Suprapubic skin (tissue), 3 donors: ENCODE results near the gene ANKRD12.

Experiments
- EP300 ChIP-seq: sonication (generic); formaldehyde crosslinking; IDR thresholded peaks from one replicate; pipeline ENCODE4 v1.6.1; 2017; ENCODE audit warnings: antibody characterized with exemption
- POLR2A ChIP-seq, 2 donors: fragments of 450-650 bp; IDR thresholded peaks; one replicate each; pipeline ENCODE4 v1.6.1; 2017; ENCODE audit warnings: antibody characterized with exemption in 2 of 2, mild to moderate bottlenecking in 2 of 2, moderate library complexity in 2 of 2
- TF ChIP-seq, protein P1 (sequence below), 2 donors: fragments of 200-600 bp in 1 of 2; fragments of 450-650 bp in 1 of 2; sonication (generic) in 1 of 2; IDR thresholded peaks; one replicate each; pipeline ENCODE4 v1.5.1; 2016 to 2019; ENCODE audit warnings: antibody characterized with exemption in 2 of 2, mild to moderate bottlenecking in 1 of 2, moderate library complexity in 1 of 2

DNA sequence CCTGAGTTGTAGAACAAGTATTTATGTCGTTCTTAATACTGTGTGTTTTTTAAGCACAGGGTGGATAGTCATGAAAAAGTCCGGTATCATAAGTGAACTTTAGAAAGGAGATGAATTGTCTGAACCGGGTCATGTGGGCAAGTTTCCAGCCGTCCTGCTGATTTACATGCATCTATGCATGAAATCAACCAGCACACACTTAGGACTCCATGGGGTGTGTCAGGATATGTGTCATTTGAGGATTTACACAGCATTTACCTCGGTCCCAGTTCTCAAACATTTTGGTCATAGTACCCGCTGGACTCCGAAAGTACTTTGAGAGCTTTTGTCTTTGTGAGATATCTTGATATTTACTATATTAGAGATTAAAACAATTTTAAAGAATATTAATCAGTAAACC lies 150.5 kb downstream of the ANKRD12 start:
- TF ChIP-seq EP300 (no peak), POLR2A (IDR thresholded peaks at IDR 0.05) (no peak)
- TF ChIP-seq, protein P1, sequence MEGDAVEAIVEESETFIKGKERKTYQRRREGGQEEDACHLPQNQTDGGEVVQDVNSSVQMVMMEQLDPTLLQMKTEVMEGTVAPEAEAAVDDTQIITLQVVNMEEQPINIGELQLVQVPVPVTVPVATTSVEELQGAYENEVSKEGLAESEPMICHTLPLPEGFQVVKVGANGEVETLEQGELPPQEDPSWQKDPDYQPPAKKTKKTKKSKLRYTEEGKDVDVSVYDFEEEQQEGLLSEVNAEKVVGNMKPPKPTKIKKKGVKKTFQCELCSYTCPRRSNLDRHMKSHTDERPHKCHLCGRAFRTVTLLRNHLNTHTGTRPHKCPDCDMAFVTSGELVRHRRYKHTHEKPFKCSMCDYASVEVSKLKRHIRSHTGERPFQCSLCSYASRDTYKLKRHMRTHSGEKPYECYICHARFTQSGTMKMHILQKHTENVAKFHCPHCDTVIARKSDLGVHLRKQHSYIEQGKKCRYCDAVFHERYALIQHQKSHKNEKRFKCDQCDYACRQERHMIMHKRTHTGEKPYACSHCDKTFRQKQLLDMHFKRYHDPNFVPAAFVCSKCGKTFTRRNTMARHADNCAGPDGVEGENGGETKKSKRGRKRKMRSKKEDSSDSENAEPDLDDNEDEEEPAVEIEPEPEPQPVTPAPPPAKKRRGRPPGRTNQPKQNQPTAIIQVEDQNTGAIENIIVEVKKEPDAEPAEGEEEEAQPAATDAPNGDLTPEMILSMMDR (IDR thresholded peaks at IDR 0.05): no peak
